HG03378 (cell line): ENCODE measurements around the gene GSK3B.

Experiments
- ATAC-seq: cut with Tn5 transposase; IDR thresholded peaks from one replicate; pipeline ENCODE4 v1.9.1; 2021; ENCODE audit warnings: mild to moderate bottlenecking, moderate library complexity; ENCODE audit not compliant: unreplicated experiment

Gene GSK3B

GRCh38 chr3:120093911-120094775 lies at the start of gene GSK3B:
Gene GSK3B, minus strand, starts transcription at chr3:120094447. Its CDS starts 1,013 bp downstream, at chr3:120093434.
- ATAC-seq = peak; percentile 1

GRCh38 chr3:120143676-120144075 lies 49.4 kb upstream of the GSK3B start:
- no peak for ATAC-seq

GRCh38 chr3:120142236-120142635 lies 48.0 kb upstream of the GSK3B start:
- no peak for ATAC-seq

GRCh38 chr3:120140098-120140742 lies 46.0 kb upstream of the GSK3B start:
- no peak for ATAC-seq

DNA sequence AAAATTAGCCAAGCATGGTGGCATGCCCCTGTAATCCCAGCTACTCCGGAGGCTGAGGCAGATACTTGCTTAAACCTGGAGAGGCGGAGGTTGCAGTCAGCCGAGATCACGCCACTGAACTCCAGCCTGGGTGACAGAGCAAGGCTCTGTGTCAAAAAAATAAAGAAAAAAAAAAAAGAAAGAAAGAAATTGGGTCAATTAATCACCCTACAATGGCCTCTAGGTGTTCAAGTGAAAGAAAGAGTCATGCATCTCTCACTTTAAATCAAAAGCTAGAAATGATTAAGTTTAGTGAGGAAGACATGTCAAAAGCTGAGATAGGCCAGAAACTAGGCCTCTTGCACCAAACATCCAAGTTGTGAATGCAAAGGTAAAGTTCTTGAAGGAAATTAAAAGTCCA lies 44.9 kb upstream of the GSK3B start:
- no peak for ATAC-seq

DNA sequence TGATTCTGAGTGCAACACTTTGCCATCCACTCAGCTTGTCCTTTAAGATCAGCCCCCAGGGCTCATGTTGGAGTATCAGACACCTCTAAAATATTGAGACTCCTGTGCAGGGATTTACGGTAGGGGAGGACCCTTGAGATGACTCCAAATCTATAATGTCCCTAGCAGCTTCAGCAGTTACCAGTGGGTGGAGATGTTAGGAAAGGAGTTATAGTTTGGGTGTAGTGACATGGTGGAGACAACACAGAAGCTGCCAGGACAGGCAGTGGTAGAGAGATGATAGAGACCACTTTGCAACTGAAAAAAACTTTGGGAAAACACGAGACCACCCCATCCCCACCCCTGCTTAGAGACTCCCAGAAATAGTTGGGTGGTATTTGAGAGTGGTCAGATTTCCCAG lies 43.3 kb upstream of the GSK3B start:
- ATAC-seq = no peak

GRCh38 chr3:120130656-120131055 lies 36.4 kb upstream of the GSK3B start:
- ATAC-seq = no peak

GRCh38 chr3:120129718-120130513 lies 35.7 kb upstream of the GSK3B start:
- no peak for ATAC-seq

DNA sequence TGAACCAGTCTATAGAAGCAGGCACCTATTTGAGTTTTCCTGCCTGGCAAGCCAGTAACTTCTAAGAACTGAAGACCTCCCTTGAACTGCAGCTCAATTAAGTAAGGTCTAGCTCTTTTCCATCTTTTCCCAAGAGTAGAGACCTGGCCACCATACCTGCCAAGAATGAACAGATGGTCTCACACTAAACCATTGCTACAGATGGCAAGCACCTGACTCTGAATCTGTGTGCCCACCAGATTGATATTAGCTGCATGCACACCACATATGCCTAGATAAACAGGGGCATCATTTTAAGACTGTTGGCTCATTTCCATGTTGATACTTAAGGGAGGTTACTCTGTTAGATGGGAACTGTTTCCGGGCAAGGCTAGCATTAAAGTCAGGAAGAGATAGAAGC lies 34.8 kb upstream of the GSK3B start:
- no peak for ATAC-seq

DNA sequence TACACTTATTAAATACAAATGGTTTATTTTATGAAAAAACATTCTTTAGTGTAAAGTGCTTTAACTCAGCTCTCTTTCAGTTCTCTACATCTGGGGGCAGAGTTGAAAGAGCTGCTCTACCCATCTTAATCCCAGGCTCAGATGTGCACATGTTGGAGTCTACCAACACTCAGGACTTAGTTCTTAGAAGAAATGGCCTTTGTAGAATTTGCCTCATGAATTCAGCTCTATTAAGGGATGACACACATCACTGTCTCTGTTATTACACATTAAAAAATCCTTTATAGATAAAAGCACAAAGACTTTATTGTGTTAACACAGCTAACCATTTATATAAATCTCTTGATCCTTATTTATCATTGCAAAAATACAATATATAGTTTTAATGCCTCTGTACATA lies 31.7 kb upstream of the GSK3B start:
- no peak for ATAC-seq

DNA sequence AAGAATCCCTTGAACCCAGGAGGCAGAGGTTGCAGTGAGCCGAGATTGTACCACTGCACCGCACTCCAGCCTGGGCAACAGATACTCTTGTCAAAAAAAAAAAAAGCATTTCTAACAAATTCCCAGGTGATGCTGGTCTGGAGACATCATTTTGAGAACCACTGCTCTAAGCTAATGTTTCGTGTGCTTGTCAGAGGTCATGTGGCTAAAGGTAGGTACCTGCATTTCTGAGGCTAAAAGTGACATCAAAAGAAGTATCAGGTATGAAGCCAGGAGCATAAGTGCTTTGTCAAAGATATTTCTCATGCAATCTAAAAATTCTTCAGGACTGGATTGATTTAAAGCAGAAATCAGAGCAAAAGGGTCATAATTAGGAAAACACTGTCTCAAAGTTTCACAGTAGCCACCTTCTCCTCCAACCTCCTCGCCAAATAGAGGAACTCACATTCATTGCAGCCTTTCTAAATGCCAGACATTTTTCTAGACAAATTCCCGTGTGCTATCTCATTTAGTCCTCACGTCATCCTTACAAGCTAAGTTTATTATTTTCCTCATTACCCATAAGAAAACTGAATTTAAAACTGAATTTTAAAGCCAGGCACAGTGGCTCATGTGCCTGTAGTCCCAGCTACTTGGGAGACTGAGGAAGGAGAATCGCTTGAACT lies 25.7 kb upstream of the GSK3B start:
- ATAC-seq = no peak

GRCh38 chr3:120114981-120115380 lies 20.7 kb upstream of the GSK3B start:
- no peak for ATAC-seq

DNA sequence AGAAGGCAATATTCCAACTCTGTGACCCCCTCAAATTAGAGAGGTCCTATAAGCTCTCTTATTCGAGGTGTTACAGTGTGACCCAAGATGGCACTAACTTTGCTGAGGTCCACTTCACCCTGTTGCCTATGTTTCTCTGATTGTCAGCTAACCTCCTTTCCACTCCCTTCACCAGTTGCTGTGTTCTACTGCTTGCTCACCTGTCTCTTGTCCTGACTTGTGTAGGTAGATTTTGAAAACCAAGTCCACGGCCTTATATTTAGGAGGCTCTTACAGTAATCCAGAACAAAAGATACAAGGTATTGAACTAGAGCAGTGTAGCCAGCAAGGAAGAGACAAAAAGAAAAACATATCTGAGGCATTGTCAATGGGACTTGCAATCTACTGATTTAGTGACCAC lies 20.1 kb upstream of the GSK3B start:
- no peak for ATAC-seq

- no peak for ATAC-seq
Observed at GRCh38 chr3:120113128-120114116, 19.2 kb upstream of the GSK3B start.

GRCh38 chr3:120111898-120112297 lies 17.7 kb upstream of the GSK3B start:
- no peak for ATAC-seq

DNA sequence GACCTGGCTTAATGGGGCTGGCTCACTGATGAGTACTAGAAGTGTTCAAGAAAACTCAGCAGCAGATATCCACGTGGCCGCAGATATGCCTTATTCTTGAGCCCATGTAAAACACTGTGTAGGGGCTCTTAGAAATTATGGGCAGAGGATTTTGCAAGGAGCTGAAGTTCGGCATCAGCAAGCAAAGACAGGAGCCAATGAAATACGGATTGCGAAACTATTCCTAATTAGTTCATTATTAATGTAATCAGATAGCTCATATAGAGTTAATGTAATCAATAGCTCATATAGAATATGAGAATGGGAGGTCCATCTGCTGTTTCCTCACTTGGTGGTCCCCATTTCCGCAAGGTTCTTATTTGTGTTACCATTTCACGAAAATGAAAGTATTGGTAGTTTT lies 9.0 kb upstream of the GSK3B start:
- ATAC-seq = no peak

GRCh38 chr3:120102674-120103073 lies 8.4 kb upstream of the GSK3B start:
- no peak for ATAC-seq

- ATAC-seq = no peak
Observed at GRCh38 chr3:120102232-120102631, 8.0 kb upstream of the GSK3B start.

DNA sequence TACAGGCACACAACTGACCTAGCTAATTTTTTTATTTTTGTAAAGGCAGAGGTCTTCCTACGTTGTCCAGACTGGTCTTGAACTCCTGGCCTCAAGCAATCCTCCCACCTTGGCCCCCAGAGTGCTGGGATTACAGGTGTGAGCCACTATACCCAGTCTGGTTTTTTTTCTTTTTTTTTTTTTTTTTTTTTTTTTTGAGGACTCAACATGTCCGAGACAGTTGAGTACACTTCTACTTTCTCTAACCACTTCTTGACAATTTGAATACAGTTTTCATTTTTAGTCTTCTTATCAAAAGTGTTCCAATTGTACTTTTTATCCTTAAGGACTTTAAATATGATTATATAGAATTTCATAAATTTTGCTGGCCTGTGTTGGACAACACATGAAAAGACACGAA lies 7.4 kb upstream of the GSK3B start:
- ATAC-seq = no peak

GRCh38 chr3:120100711-120101110 lies 6.5 kb upstream of the GSK3B start:
- no peak for ATAC-seq
